Measurements from ENCODE around the gene FBXL5.

DNA sequence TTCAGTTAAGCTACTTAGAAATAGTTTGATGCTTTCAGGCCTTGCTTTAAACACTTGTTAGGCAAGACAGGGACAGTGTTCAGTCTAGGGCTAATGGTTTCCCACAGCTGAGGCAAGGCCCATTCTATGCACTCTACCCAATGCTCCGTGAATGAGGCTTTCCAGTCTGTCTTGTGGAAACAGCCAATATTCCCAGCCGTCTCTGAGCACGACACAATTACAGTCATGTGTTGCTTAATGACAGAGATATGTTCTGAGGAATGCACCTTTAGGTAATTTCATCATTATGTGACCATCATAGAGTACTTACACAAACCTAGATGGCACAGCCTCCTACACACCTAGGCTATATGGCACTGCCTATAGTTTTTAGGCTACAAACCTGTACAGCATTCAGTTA lies 16.9 kb upstream of the FBXL5 start:
- TF ChIP-seq ZFX (IDR thresholded peaks at IDR 0.05; ENCODE audit: borderline replicate concordance), result no peak
- TF ChIP-seq, protein P1, sequence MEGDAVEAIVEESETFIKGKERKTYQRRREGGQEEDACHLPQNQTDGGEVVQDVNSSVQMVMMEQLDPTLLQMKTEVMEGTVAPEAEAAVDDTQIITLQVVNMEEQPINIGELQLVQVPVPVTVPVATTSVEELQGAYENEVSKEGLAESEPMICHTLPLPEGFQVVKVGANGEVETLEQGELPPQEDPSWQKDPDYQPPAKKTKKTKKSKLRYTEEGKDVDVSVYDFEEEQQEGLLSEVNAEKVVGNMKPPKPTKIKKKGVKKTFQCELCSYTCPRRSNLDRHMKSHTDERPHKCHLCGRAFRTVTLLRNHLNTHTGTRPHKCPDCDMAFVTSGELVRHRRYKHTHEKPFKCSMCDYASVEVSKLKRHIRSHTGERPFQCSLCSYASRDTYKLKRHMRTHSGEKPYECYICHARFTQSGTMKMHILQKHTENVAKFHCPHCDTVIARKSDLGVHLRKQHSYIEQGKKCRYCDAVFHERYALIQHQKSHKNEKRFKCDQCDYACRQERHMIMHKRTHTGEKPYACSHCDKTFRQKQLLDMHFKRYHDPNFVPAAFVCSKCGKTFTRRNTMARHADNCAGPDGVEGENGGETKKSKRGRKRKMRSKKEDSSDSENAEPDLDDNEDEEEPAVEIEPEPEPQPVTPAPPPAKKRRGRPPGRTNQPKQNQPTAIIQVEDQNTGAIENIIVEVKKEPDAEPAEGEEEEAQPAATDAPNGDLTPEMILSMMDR (IDR thresholded peaks at IDR 0.05), result no peak
